HG02642 (cell line): ENCODE results near the gene VPS8.
"Not testable (repeated sequence)": the region's sequence is repeated elsewhere in the genome, so short reads cannot be mapped to it uniquely, and the experiment has no call there.

Experiments used
- ATAC-seq: cut with Tn5 transposase; IDR thresholded peaks from one replicate; pipeline ENCODE4 v1.9.1; 2021; ENCODE audit warnings: mild to moderate bottlenecking; ENCODE audit not compliant: unreplicated experiment, poor library complexity

Gene VPS8

DNA sequence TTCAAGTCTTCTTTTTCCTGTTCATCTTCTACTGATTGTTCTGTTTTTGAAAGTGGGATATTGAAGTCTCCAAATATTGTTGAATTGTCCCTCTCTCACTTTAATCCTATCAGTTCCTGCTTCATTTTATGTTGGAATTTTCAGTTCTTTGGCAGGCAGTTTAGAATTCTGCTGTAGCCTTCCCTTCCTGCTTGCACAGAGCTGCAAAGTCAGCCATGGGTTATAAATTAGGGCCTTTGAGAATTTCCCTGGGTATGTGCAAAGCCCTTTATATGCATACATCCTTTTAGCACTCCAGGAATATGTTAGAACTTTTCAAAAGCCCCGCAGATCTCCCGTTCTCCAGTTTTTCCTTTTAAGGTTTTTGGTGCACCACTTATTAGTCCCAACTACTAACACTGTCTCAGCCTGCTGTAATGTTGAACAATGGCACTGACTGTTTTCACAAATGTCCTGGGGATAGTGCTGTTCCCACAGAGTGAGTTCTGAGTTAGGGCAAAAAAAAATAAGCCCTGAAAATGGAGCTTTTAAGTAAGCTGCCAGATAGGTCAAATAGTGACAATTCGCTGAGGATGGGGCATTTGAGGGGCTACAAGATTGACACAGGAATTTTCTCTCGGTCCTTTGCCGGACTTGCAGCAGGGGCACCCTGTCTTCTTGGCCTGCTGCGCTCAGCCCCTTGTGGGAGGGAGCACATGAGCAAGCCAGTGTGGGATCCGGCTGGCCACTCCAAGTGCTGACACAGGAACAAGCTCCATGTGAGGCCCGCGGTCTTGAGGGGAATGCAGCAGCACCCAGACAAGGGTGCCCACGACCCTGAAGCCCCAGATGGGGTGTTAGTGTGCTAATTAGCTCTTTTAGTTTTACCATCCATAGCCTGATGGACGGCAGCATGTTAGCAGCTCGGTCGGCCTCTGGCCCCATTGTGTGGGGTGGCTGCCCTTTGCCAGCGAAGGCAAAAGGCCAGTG is 96.0 kb downstream of the VPS8 start:
- no peak for ATAC-seq

DNA sequence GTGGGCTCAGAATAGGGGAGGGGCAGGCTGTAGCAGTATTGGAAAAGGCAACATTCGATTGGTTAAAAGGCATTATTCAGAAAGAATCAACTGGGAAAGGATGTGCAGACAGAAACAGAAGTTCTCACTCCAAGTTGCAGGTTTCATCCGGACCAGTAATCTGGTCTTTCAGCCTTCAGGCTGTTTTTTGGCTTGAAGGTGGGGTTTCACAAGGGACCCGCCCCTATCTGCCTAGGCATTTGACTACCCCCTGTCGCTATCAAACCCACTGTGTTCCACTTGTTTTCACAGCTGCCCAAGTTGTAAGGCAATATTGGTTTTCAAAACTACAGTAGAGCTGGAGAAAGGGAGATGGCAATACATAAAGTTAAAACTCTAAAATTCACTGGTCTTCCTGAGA is 96.9 kb downstream of the VPS8 start:
- no peak for ATAC-seq

DNA sequence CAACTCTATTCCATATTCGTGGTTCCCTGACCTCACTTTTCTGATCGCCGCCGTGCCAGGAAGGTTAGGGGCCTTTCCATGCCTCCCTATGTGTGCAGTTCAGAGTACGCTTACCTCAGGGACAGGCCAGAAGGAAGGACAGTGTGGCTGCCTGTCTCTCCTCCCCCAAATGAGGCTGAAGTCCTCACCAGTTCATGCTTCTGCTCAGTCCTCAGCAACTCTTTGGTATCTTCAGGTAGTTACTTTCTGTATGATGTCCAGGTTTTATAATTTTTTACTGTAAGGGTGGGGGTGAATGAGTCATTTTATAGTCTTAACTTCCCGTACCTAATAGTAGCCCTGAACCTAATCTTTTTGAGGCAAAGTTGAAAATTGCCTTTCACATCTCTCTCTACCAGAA is 98.7 kb downstream of the VPS8 start:
- no peak for ATAC-seq

DNA sequence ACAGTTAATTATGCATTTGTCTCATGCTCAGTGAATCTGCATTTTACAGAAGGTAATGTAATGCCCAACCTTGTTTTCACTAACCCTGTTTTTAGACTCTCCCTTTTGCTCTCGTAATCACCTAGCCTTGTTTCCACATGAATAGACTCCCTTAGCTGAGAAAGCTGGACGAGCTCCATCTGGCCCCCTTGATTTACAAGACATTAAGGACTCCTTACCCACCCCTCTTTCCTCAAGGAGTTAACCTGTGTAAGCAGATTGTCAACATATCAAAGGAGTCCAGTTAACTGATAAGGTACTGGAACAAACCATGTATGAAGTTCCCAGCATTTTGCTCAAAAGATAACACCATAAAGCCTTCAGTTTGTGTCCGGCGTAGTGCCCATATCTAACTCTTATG is 99.6 kb downstream of the VPS8 start:
- ATAC-seq, result no peak

DNA sequence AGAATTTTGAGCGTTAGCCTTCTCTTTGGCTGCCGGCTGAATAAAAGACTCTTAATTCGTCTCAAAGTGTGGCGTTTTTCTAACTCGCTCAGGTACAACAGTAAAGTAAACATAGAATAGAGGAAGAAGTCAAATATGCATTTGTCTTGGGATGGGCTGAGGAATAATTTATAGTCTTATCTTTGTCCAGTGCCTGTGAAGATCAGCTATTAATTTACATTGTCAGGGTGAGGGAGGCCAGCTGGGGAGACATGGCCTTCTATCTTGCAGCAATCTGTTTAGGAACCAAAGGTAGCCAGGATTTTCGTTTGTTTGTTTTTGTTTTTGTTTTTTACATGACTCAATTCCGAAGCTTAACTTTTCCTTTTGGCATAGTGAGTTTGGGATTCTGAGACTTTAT is 100.2 kb downstream of the VPS8 start:
- ATAC-seq, result no peak

DNA sequence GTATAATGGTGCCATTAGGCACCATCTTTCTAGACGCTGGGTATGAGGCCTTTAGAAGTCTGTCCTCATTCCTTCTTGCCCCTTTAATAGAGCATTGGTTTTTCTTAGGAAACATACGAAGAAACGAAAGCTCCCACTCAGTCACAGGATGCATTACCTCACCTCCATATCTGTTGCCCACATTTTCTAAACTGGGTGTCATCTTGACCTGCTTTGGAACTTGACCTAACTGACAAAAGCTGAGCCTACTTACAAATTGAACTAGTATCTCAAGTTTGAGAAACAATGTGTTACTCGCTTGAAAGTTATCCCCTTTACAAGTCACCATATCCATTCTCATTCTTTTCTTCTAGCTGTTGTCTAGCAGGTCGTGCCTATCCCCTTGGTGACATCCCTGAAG is 102.7 kb downstream of the VPS8 start:
- ATAC-seq, result no peak

DNA sequence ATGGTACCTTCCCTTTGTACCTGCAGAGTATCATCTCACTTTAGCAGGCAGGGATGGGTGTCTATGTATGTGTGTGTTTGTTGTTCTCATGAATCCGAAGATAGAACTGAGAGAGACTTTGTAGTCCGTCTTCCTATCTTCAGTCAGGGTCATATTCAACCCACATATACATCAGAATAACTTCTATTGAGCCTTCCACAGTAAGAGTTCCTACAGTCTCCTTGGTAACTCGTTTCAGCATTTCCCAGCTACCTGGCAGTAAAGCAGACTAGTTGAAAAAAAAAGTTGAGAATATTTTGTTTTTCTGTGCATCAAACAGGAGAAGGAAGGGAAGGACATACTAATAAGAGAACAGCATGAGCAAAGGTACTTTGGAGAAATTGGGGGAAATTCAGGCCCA is 106.8 kb downstream of the VPS8 start:
- no peak for ATAC-seq

DNA sequence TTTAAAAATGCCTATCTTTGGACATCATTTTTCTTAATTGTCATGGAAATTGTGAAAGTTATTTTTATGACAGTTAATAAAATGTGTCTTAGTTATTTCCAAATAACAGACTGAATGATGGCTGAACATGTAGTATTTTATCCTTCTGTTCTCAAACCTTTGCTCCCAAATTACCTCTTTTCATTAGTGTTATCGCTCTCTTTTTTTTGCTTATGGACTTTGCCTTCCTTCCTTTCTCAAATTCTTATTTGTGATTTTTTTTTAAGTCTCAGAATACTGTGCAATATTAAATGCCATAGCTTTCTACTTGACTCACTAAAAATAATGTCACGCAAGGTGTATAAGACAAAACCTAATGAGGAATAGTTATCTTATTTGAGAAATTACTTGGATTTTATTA is 107.7 kb downstream of the VPS8 start:
- no peak for ATAC-seq

DNA sequence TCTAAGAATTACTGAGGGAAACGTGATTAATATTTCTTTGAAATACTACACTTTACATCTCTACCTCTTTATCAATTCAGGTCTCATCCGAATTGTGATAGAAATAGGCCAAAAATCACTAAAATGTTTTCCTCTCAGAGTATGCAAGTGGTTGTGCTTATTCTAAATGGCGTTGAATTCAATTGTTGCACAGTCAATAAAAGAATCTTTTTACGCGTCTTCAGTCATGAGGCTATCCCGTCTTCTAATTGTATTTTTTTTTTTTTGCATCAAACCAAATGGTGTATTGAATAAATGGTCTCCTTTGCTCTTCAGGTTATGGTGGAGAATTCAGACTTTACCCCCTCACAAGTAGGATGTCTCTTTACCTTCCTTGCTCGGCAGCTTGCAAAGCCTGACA is 112.6 kb downstream of the VPS8 start:
- no peak for ATAC-seq

DNA sequence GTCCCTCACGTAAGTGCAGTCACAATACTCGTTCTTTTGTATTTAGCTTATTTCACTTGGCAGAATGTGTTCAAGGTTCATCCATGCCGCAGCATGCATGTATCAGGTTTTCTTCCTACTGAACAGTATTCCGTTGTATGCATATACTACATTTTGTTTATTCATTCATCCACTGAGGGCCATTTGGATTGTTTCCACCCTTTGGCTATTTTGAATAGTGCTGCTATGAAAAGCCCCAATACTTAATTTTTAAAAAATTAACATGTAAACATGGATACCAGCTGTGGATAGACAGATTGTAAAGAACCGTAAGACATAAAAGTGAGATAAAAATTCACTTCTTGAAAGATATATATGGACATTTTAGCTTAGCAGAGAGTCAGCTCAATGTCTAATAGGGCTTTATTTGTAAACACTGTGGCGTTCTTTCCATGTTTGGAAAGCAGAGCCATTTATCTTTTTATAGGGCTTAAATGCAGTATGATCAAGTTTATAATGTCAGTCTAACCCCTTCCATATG is 115.9 kb downstream of the VPS8 start:
- ATAC-seq, result no peak

DNA sequence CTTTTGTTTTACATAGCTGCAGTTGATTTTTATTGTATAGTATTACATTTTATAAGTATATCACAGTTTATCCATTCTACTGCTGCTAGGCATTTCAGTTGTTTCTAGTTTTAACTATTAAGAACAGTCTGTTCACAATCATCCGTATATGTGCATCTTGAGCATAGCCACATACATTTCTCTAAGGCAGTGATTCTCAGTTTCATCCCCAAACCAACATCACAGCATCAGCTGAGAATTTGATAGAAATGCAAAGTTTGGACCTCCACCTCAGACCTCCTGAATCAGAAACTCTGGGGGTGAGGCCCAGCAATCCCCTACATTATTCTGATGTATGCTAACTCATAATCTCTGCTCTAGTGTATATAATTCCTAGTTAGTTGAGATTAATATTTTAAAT is 120.8 kb downstream of the VPS8 start:
- ATAC-seq, result no peak

DNA sequence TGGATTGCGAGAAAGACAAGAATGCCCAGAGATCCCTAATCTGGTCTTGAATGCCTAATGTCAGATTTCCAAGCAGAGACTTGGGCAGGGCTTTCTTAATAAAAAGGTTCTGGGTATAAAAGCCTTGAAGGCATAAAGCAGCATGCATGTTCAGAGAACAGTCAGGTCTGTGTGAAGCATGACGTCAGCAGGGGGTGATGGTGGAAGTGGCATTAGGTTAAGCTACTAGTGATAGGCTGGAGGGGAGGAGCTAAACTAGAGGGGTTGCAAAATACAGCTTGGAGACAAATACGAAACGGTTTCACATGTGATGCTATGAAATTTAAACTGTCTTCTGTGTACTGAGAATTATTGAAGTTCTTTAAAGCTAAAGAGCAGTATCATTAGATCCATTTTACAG is 125.6 kb downstream of the VPS8 start:
- no peak for ATAC-seq

DNA sequence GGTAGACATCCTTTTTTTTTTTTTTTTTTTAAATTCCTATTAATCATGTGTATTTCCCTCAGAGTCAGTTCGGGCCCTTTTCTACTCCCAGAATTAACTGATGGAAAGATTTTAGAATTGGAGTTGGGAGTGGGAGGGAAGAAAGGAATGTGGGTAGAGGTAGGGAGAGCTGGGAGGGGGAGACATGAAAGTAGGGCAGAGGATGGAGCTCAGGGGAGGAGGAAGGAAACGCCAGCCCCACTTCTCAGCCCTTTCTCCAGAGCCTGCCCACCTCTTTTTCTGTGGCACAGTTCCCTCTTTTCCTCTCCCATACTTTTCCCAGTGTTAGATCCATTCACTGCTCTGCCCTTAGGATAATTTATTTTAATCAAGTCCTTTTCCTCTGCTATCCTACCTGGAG is 129.4 kb downstream of the VPS8 start:
- ATAC-seq, result no peak

DNA sequence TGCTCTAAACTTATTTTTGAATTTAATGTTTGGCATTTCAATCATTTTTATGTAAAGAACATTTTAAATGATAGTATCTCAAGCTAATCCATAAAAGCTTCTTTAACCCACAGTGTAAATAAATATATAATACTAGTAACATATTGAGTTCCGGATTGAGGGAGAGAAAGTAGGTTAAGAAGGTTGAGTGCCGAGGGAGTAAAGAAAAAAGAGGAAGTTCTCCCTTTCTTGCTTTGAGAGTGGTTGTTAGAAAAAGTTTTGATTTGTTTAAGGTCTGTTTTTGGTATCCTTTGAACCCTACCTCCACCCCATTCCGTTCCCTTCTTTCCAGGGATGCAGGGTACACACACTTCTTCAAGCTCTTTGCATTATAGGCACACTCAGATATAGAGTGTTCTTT is 130.8 kb downstream of the VPS8 start:
- no peak for ATAC-seq

DNA sequence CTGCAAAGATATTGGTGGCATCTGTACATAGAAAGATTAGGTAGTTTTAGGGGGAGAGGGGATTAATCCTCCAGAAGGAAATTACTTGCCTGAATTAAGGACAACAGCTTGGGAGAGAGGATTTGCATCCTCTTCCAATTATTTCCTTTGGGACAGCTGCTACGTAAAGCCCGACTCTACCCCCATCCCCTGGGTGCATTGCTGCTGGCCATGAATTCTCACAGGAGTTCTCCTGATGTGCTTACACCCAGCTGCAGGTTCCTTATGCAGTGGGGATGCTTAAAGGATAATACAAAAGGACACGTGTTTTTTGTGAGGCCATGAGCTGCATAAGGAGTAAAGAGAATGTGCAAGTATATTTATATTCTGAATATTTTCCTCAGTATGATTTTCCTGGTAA is 132.3 kb downstream of the VPS8 start:
- ATAC-seq, result no peak

DNA sequence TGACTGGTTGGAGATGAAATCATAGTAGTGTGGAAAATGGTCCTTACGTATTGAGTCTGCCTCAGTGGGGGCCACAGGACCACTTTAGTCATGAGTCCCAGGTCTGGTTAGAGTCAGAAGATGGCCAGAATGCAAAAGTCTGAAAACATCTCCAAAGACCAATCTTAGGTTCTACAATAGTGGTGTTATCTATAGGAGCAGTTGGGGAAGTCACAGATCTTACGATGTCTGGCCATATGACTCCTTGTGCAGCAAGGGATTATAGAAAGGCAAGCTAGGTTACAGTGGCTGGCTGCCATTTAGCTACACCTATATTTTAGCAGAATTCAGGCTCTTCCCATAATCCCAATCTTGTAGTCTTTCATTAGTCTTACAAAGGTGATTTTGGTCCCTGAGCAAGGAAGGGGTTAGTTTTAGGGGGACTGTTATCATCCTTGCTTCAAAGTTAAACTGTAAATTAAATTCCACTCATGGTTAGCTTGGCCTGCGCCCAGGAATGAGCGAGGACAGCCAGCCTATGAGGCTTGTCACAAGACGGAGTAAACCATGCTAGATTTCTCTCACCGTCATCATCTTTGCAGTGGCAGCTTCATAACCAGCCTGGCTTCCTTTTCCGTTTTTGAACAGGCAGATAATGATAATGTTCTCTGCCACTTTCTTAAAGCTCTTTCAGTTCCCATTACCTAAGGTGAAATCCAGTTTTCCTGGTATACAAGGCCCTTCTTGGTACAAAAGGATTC is 134.1 kb downstream of the VPS8 start:
- ATAC-seq, result no peak

DNA sequence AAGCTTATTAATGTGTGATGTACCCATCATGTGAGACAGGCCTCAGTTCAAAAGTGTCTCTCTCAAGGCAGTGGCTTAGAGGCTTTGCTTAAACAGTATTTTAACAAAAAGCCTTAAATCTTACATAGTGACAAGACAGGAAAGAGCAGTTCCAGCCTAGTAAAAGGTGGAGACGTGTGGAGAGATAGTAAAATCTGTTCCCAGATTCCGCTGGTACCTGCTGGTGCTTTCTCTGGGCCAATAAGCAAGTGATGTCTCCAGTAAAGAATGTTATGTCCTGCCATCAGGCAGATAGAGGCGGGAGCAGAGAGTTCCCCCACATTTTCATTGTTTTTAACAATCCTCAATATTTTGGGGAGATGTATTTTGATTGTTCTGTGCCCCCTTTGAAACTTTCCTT is 135.0 kb downstream of the VPS8 start:
- no peak for ATAC-seq

DNA sequence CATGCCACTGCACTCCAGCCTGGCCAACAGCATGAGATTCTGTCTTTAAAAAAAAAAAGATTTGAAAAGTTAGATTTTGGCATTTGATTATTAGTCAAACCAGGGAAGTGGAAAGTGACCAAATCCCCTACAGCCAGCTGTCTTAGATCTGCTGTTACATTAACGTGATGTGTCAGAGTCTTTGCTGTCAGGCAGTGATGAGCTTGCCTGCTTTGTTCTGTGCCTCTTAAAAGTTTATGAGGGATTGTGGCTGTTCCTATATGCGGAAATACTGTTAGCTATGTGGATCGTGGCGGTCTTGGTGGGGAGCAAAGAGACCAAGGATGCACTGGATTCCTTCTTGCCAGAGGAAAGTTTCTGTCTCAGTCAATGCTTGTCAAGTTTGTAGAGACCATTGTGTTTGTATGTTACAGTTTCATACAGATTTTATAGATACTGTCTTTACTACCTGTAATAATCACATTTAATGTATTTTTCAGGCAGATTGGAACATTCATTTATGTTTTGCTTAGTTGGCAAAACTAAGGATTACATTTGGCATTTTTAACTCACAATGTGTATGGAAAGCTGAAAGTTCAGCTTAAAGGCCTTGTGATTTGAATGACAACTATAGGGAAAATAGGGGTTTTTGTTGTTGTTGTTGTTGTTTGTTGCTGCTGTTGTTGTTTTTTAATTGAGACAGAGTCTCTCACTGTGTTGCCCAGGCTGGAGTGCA is 137.4 kb downstream of the VPS8 start:
- no peak for ATAC-seq

DNA sequence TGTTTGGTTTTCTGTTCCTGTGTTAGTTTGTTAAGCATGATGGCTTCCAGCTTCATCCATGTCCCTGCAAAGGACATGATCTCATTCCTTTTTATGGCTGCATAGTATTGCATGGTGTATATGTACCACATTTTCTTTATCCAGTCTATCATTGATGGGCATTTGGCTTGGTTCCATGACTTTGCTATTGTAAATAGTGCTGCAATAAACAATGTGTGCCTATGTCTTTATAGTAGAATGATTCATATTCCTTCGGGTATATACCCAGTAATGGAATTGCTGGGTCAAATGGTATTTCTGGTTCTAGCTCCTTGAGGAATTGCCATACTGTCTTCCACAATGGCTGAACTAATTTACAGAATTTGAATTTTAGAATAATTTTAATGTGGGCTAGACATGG is 138.8 kb downstream of the VPS8 start:
- ATAC-seq, result not testable (repeated sequence)

DNA sequence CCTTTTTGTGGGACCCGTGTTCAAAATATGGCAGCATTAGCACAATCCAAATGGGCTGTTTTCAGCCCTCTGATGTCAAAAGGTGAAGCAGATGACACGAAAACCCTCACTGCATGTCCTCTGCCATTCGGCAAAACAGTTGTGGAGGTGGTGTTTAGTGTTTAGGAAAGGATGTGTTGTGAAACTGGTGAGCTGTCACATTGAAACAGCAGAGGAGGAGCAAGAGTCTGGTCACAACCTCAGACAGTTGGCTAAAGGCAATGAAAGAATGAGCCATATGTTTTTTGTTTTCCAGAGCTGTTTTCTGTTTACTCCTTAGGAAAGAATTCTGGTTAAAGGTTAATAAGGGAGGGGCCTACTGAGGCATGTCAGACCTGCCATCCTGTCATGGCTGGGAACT is 140.7 kb downstream of the VPS8 start:
- no peak for ATAC-seq

DNA sequence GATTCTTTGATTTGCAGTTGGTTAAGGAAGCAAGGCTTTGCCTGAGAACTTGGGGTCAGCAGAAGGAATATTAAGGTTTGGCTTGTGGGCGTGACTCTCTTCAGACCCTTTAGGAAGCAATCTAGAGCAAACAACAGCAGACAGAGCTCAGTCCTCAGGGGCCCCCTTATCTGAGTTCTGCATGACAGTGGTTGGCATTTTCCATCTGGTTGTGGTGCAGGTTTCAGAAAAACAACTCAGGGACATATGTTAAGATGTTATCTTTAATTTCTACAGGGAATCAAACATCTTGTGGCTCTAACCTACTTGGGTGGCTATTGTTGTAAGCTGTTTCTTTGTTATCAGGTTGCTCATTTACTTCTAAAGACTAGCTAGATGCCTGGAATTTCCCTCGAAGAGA is 141.4 kb downstream of the VPS8 start:
- no peak for ATAC-seq
